ENCODE measurements around the gene CD5L. TPM values are rescaled to one million over a fixed set of nuclear protein-coding genes. Genes with fewer than 3 reads are reported as not detected.

The CD5L gene
- total RNA-seq, 1 donor from 2014 or later: not detected

GRCh38 chr1:157878059-157878458 lies 36.5 kb upstream of the CD5L start:
- Mint-ChIP-seq H3K9me3 (no peaks in the 10 kb centered on the region), H3K27ac (no peak overlapping the region), H3K27me3 (ENCODE audit: insufficient read depth, low read depth) (no peaks in the 10 kb centered on the region), H3K4me3 (no peak overlapping the region), H3K4me1 (no peaks in the 10 kb centered on the region), H3K36me3 (no peaks in the 10 kb centered on the region)
- DNase-seq (ENCODE audit: low spot score): peak; percentile 63
- Histone ChIP-seq H3K79me2 (ENCODE audit: low read depth) (no peaks in the 10 kb centered on the region), H3K27me3 (no peaks in the 10 kb centered on the region), H3K9ac (no peak overlapping the region), H2AFZ (replicated peaks) (peak overlapping the region; percentile 32), H4K20me1 (ENCODE audit: low read depth) (no peaks in the 10 kb centered on the region), H3K27ac (no peak overlapping the region), H3K9me3 (ENCODE audit: low read depth) (no peaks in the 10 kb centered on the region), H3K4me3 (no peak overlapping the region), H3K36me3 (no peaks in the 10 kb centered on the region), H3K4me1 (no peaks in the 10 kb centered on the region), H3F3A (ENCODE audit: low read depth) (no peaks in the 10 kb centered on the region), H3K4me2 (no peak overlapping the region)
- TF ChIP-seq EZH2 (IDR thresholded peaks at IDR 0.05) (no peak), CTCF (IDR thresholded peaks at IDR 0.05) (peak; percentile 55)

GRCh38 chr1:157870490-157870889 lies 28.9 kb upstream of the CD5L start:
- Histone ChIP-seq H3K27ac (no peak overlapping the region), H3K4me3 (no peak overlapping the region), H2AFZ (replicated peaks) (no peak overlapping the region), H3K36me3 (no peaks in the 10 kb centered on the region), H3K9ac (no peak overlapping the region), H3F3A (ENCODE audit: low read depth) (no peaks in the 10 kb centered on the region), H4K20me1 (ENCODE audit: low read depth) (no peaks in the 10 kb centered on the region), H3K79me2 (ENCODE audit: low read depth) (no peaks in the 10 kb centered on the region), H3K9me3 (ENCODE audit: low read depth) (no peaks in the 10 kb centered on the region), H3K27me3 (no peaks in the 10 kb centered on the region), H3K4me2 (no peak overlapping the region), H3K4me1 (no peaks in the 10 kb centered on the region)
- H3K27ac Mint-ChIP-seq: no peak overlapping the region
- H3K27me3 Mint-ChIP-seq (ENCODE audit: insufficient read depth, low read depth): no peaks in the 10 kb centered on the region
- no peak for DNase-seq (ENCODE audit: low spot score)
- no peaks in the 10 kb centered on the region for H3K4me1 Mint-ChIP-seq
- H3K9me3 Mint-ChIP-seq: no peaks in the 10 kb centered on the region
- no peak overlapping the region for H3K4me3 Mint-ChIP-seq
- no peaks in the 10 kb centered on the region for H3K36me3 Mint-ChIP-seq
- TF ChIP-seq EZH2phosphoT487 (IDR thresholded peaks at IDR 0.05): no peak

GRCh38 chr1:157868654-157869053 lies 27.0 kb upstream of the CD5L start:
- H3K4me2 ChIP-seq: no peak overlapping the region
- TF ChIP-seq EZH2phosphoT487 (IDR thresholded peaks at IDR 0.05) (no peak), EZH2 (IDR thresholded peaks at IDR 0.05) (no peak), CTCF (IDR thresholded peaks at IDR 0.05) (no peak)
- peak overlapping the region; percentile 34 for H2AFZ ChIP-seq (replicated peaks)
- DNase-seq (ENCODE audit: low spot score): no peak
- H3K4me1 ChIP-seq: no peaks in the 10 kb centered on the region
- H4K20me1 ChIP-seq (ENCODE audit: low read depth): no peaks in the 10 kb centered on the region
- H3K36me3 ChIP-seq: no peaks in the 10 kb centered on the region
- Mint-ChIP-seq H3K36me3 (no peaks in the 10 kb centered on the region), H3K27me3 (ENCODE audit: insufficient read depth, low read depth) (no peaks in the 10 kb centered on the region), H3K4me3 (no peak overlapping the region), H3K4me1 (no peaks in the 10 kb centered on the region), H3K9me3 (no peaks in the 10 kb centered on the region), H3K27ac (no peak overlapping the region)
- no peaks in the 10 kb centered on the region for H3F3A ChIP-seq (ENCODE audit: low read depth)
- no peaks in the 10 kb centered on the region for H3K79me2 ChIP-seq (ENCODE audit: low read depth)
- no peaks in the 10 kb centered on the region for H3K9me3 ChIP-seq (ENCODE audit: low read depth)
- H3K4me3 ChIP-seq: no peak overlapping the region
- H3K9ac ChIP-seq: no peak overlapping the region
- no peaks in the 10 kb centered on the region for H3K27me3 ChIP-seq
- H3K27ac ChIP-seq: no peak overlapping the region

- Histone ChIP-seq H3K4me1 (no peaks in the 10 kb centered on the region), H3K9me3 (ENCODE audit: low read depth) (no peaks in the 10 kb centered on the region), H3K4me3 (no peak overlapping the region), H3K27me3 (no peaks in the 10 kb centered on the region), H3K4me2 (no peak overlapping the region), H3K79me2 (ENCODE audit: low read depth) (no peaks in the 10 kb centered on the region), H2AFZ (replicated peaks) (no peak overlapping the region), H3K36me3 (no peaks in the 10 kb centered on the region), H3K9ac (no peak overlapping the region), H3F3A (ENCODE audit: low read depth) (no peaks in the 10 kb centered on the region), H3K27ac (no peak overlapping the region), H4K20me1 (ENCODE audit: low read depth) (no peaks in the 10 kb centered on the region)
- H3K4me3 Mint-ChIP-seq: no peak overlapping the region
- no peak overlapping the region for H3K27ac Mint-ChIP-seq
- no peak for DNase-seq (ENCODE audit: low spot score)
- no peak for TF ChIP-seq CTCF (IDR thresholded peaks at IDR 0.05)
- no peak for TF ChIP-seq EZH2 (IDR thresholded peaks at IDR 0.05)
- no peak for TF ChIP-seq EZH2phosphoT487 (IDR thresholded peaks at IDR 0.05)
- no peaks in the 10 kb centered on the region for H3K36me3 Mint-ChIP-seq
- no peaks in the 10 kb centered on the region for H3K27me3 Mint-ChIP-seq (ENCODE audit: insufficient read depth, low read depth)
- no peaks in the 10 kb centered on the region for H3K4me1 Mint-ChIP-seq
- H3K9me3 Mint-ChIP-seq: no peaks in the 10 kb centered on the region
These were observed 20.8 kb upstream of the CD5L start for GRCh38 chr1:157862114-157863070.
